SK-N-SH (cell line): ENCODE results near the gene CYP2S1. TPM values are rescaled to one million over a fixed set of nuclear protein-coding genes. Genes with fewer than 3 reads are reported as not detected.

Experiments used
- CTCF ChIA-PET: fragments of 300-600, 350-600 bp; formaldehyde crosslinking; extraction: SDS; loops from one replicate; lab custom pipeline; 2021; lab: Yijun Ruan, JAX
- POLR2A ChIA-PET: fragments of 350-600 bp; sonication (Branson Sonifier 250); formaldehyde crosslinking; extraction: SDS; loops from one replicate; lab custom pipeline; 2020; ENCODE audit warnings: antibody characterized with exemption, inconsistent platforms; lab: Yijun Ruan, JAX
- DNase-seq: peaks from one replicate; pipeline ENCODE4 v3.0.0; 2012
- H2AFZ ChIP-seq: fragments of 200-600 bp; sonication (generic); 2 replicates; pipeline ENCODE4 v1.8.1; 2016; ENCODE audit warnings: antibody characterized with exemption, mild to moderate bottlenecking, low read depth
- H3F3A ChIP-seq: fragments of 200-600 bp; sonication (generic); replicated peaks from 2 replicates; pipeline ENCODE3; 2016; ENCODE audit warnings: antibody characterized with exemption, mild to moderate bottlenecking; ENCODE audit not compliant: insufficient read depth
- H3K27ac ChIP-seq, 2 experiments: fragments of 200-500 bp in 1 of 2; fragments of 200-600 bp in 1 of 2; sonication (Bioruptor generic) in 1 of 2; sonication (generic), shearing (Covaris generic) in 1 of 2; 2 replicates each; pipeline versions ENCODE4 v1.5.1 to v1.6.1; 2014 to 2016; ENCODE audit warnings: low read depth in 2 of 2, inconsistent platforms in 1 of 2, low read length in 1 of 2, mild to moderate bottlenecking in 1 of 2, mixed read lengths in 1 of 2
- H3K27me3 ChIP-seq: fragments of 200-600 bp; sonication (generic), shearing (Covaris generic); 2 replicates; pipeline ENCODE4 v1.6.1; 2016; ENCODE audit warnings: mixed run types; ENCODE audit not compliant: insufficient read depth
- H3K36me3 ChIP-seq, 2 experiments: fragments of 200-500 bp in 1 of 2; fragments of 200-600 bp in 1 of 2; sonication (Bioruptor generic) in 1 of 2; sonication (generic) in 1 of 2; replicated peaks in 1 of 2; 2 replicates each; pipeline versions ENCODE3 to v1.5.1; 2014 to 2016; ENCODE audit warnings: low read length in 1 of 2, mild to moderate bottlenecking in 1 of 2; ENCODE audit not compliant: insufficient read depth in 2 of 2, control insufficient read depth in 1 of 2
- H3K4me1 ChIP-seq, 2 experiments: fragments of 200-500 bp in 1 of 2; fragments of 200-600 bp in 1 of 2; sonication (Bioruptor generic) in 1 of 2; sonication (generic), shearing (Covaris generic) in 1 of 2; 2 replicates each; pipeline versions ENCODE4 v1.5.1 to v1.6.1; 2014 to 2016; ENCODE audit warnings: low read depth in 1 of 2, low read length in 1 of 2, mixed run types in 1 of 2; ENCODE audit not compliant: insufficient read depth in 2 of 2, control insufficient read depth in 1 of 2
- H3K4me2 ChIP-seq: fragments of 200-600 bp; sonication (generic), shearing (Covaris generic); 2 replicates; pipeline ENCODE4 v1.6.1; 2017; ENCODE audit warnings: mixed run types
- H3K4me3 ChIP-seq, 2 experiments: fragments of 200-500 bp in 1 of 2; fragments of 200-600 bp in 1 of 2; sonication (Bioruptor generic) in 1 of 2; sonication (generic), shearing (Covaris generic) in 1 of 2; 2 replicates each; pipeline versions ENCODE4 v1.5.1 to v1.8.1; 2014 to 2016; ENCODE audit warnings: low read depth in 2 of 2, inconsistent platforms in 1 of 2, low read length in 1 of 2, mild to moderate bottlenecking in 1 of 2, mixed read lengths in 1 of 2, moderate library complexity in 1 of 2
- H3K79me2 ChIP-seq: fragments of 200-600 bp; sonication (generic); 2 replicates; pipeline ENCODE4 v1.8.1; 2017; ENCODE audit warnings: mild to moderate bottlenecking; ENCODE audit not compliant: insufficient read depth
- H3K9ac ChIP-seq: fragments of 200-600 bp; sonication (generic); 2 replicates; pipeline ENCODE4 v1.6.1; 2017; ENCODE audit warnings: mixed run types
- H3K9me2 ChIP-seq: fragments of 200-600 bp; sonication (generic); 2 replicates; pipeline ENCODE4 v1.6.1; 2017; ENCODE audit warnings: mixed run types
- H3K9me3 ChIP-seq: fragments of 200-600 bp; sonication (generic); 2 replicates; pipeline ENCODE4 v1.6.1; 2017; ENCODE audit warnings: mixed run types, mild to moderate bottlenecking, moderate library complexity
- H4K20me1 ChIP-seq: fragments of 200-600 bp; sonication (generic); 2 replicates; pipeline ENCODE4 v1.6.1; 2017; ENCODE audit warnings: mild to moderate bottlenecking, mixed run types; ENCODE audit not compliant: insufficient read depth
- CHD2 ChIP-seq: fragments of 150-350 bp; IDR thresholded peaks from 2 replicates; pipeline ENCODE4 v1.6.1; 2018; ENCODE audit warnings: low read length; ENCODE audit not compliant: partially characterized antibody
- CTCF ChIP-seq: fragments of 200-600 bp; sonication (generic); IDR thresholded peaks from 2 replicates; pipeline ENCODE4 v1.6.1; 2017; ENCODE audit warnings: antibody characterized with exemption, mild to moderate bottlenecking, moderate library complexity
- MXI1 ChIP-seq: IDR thresholded peaks from 2 replicates; pipeline ENCODE4 v1.6.1; 2012; ENCODE audit warnings: mild to moderate bottlenecking, low read depth, low read length, improper control_type of control experiment
- PBX3 ChIP-seq: IDR thresholded peaks from 2 replicates; pipeline ENCODE4; 2012
- POLR2AphosphoS5 ChIP-seq: IDR thresholded peaks from 2 replicates; pipeline ENCODE4 v1.6.1; 2012; ENCODE audit warnings: low read depth, low read length
- RCOR1 ChIP-seq: fragments of 150-350 bp; IDR thresholded peaks from 2 replicates; pipeline ENCODE4 v1.6.1; 2017; ENCODE audit warnings: antibody characterized with exemption, low read length
- REST ChIP-seq: IDR thresholded peaks from 2 replicates; pipeline ENCODE4 v1.6.1; 2012; ENCODE audit warnings: mild to moderate bottlenecking, low read depth, low read length, moderate library complexity
- RFX5 ChIP-seq: IDR thresholded peaks from 2 replicates; pipeline ENCODE4 v1.6.1; 2012; ENCODE audit warnings: mild to moderate bottlenecking, improper control_type of control experiment, low read length
- SMC3 ChIP-seq: IDR thresholded peaks from 2 replicates; pipeline ENCODE4 v1.6.1; 2012; ENCODE audit warnings: low read depth, low read length, improper control_type of control experiment
- TEAD4 ChIP-seq: IDR thresholded peaks from 2 replicates; pipeline ENCODE4 v1.4.0; 2012; ENCODE audit warnings: mild to moderate bottlenecking, borderline replicate concordance; ENCODE audit not compliant: insufficient read depth
- USF1 ChIP-seq: IDR thresholded peaks from 2 replicates; pipeline ENCODE4 v1.4.0; 2012; ENCODE audit warnings: low read depth, borderline replicate concordance
- USF2 ChIP-seq: fragments of 150-350 bp; IDR thresholded peaks from 2 replicates; pipeline ENCODE4 v1.6.1; 2017; ENCODE audit warnings: antibody characterized with exemption, low read length, low read depth, borderline replicate concordance
- ZBTB33 ChIP-seq: IDR thresholded peaks from 2 replicates; pipeline ENCODE4 v1.4.0; 2012; ENCODE audit warnings: low read depth, borderline replicate concordance
- WGBS: methylation state at CpG from one replicate; pipeline ENCODE4 v1.1.6; 2017; ENCODE audit warnings: low lambda C conversion rate; 5-methylcytosine and 5-hydroxymethylcytosine counted together
- polyA plus RNA-seq, 3 experiments: library from polyadenylated mRNA; depleted of rRNA; stranded (reverse); fragments of >200 nt; gene quantifications; 2 replicates each; pipeline ENCODE4 v1.2.3, GENCODE V29; 2012

The CYP2S1 gene
- 0.50 and 0.67 TPM in 2 replicates for polyA plus RNA-seq (2012; rRNA removed)
- 0.67 and 0.73 TPM in 2 replicates for polyA plus RNA-seq (2012; cell fraction: cytosol; rRNA removed)
- polyA plus RNA-seq (2012; cell fraction: nucleus; rRNA removed), result 0.98 and 0.99 TPM in 2 replicates

- WGBS, result 2% methylated on average over 23 of the region's 58 CpGs
- no peak for DNase-seq
- H3K79me2 ChIP-seq, result no peaks in the 10 kb centered on the region
- CTCF ChIA-PET, result interaction anchor here (1.2 to 1.9 kb wide), 2 partner anchors 70 to 377 kb away, joined by 3 to 7 read pairs; no protein-coding TSS in a partner anchor
- POLR2A ChIA-PET, result no interaction called here
- H3K4me2 ChIP-seq, result peak within 1 kb of the TSS; percentile 59; the same call in 1 of the 2 replicates
- no peaks in the 10 kb centered on the region for H3K9me3 ChIP-seq
- 0 out of 2 replicates have a peak within 1 kb of the TSS, but pooled peaks have one; percentile 58 for H2AFZ ChIP-seq
- H3K9ac ChIP-seq, result no peak within 1 kb of the TSS
- no peaks in the 10 kb centered on the region for H4K20me1 ChIP-seq
- H3K9me2 ChIP-seq, result no peaks in the 10 kb centered on the region
- TF ChIP-seq ZBTB33, result no peak
- no peak for TF ChIP-seq RCOR1
- TF ChIP-seq USF2, result no peak
- no peaks in the 10 kb centered on the region for H3K36me3 ChIP-seq
- H3K27ac ChIP-seq, result no peak within 1 kb of the TSS
- H3K4me3 ChIP-seq, result peak within 1 kb of the TSS; percentile 30 to 41; a peak in 2 of 4 replicates
- peaks cover 63% of the 10 kb centered on the region for H3K27me3 ChIP-seq
- H3F3A ChIP-seq, result peaks cover 6% of the 10 kb centered on the region
- no peaks in the 10 kb centered on the region for H3K4me1 ChIP-seq
Observed at GRCh38 chr19:41192574-41193429, at the start of gene CYP2S1. Gene CYP2S1 (plus strand): TSS chr19:41193219. CDS start chr19:41193265, 46 bp downstream.

- 28% methylated on average over 7 of the region's 7 CpGs for WGBS
- TF ChIP-seq USF1 (no peak), RFX5 (no peak), CTCF (peak; percentile 85), TEAD4 (no peak), SMC3 (peak; percentile 63), PBX3 (no peak), REST (no peak), POLR2AphosphoS5 (no peak), RCOR1 (no peak), CHD2 (no peak), MXI1 (no peak)
Observed at GRCh38 chr19:41144403-41144802, 48.6 kb upstream of the CYP2S1 start.

More at GRCh38 chr19:41144403-41144802, 48.6 kb upstream of the CYP2S1 start:
- no peak overlapping the region; a peak in 1 of 4 replicates for H3K4me3 ChIP-seq
- no peaks in the 10 kb centered on the region for H4K20me1 ChIP-seq
- no peak overlapping the region for H3K27ac ChIP-seq
- POLR2A ChIA-PET, result no interaction called here
- H2AFZ ChIP-seq, result no peak overlapping the region
- peak; percentile 42 for DNase-seq
- H3K9me3 ChIP-seq, result no peaks in the 10 kb centered on the region
- no peak overlapping the region for H3K4me2 ChIP-seq
- no peaks in the 10 kb centered on the region for H3K9me2 ChIP-seq
- peaks cover 59% of the 10 kb centered on the region for H3K27me3 ChIP-seq
- H3K36me3 ChIP-seq, result no peaks in the 10 kb centered on the region
- no peaks in the 10 kb centered on the region for H3F3A ChIP-seq
- H3K9ac ChIP-seq, result no peak overlapping the region
- no peaks in the 10 kb centered on the region for H3K79me2 ChIP-seq
- CTCF ChIA-PET, result interaction anchor here (0.7 to 1.6 kb wide), 10 partner anchors 10 to 175 kb away, joined by 3 to 5 read pairs (median 4); no protein-coding TSS in a partner anchor
- no peaks in the 10 kb centered on the region for H3K4me1 ChIP-seq
